ENCODE results near the gene NHERF2.

Gene NHERF2

GRCh38 chr16:2037115-2037514 lies 10.4 kb downstream of the NHERF2 start:
- no peaks in the 10 kb centered on the region for H3K9me3 ChIP-seq (ENCODE audit: insufficient read depth, low read depth, low read length)
- no peak overlapping the region for H2AFZ ChIP-seq (ENCODE audit: low read length)
- no peaks in the 10 kb centered on the region for H4K20me1 ChIP-seq (ENCODE audit: insufficient read depth, low read length, poor library complexity, severe bottlenecking)
- TF ChIP-seq, protein P1, sequence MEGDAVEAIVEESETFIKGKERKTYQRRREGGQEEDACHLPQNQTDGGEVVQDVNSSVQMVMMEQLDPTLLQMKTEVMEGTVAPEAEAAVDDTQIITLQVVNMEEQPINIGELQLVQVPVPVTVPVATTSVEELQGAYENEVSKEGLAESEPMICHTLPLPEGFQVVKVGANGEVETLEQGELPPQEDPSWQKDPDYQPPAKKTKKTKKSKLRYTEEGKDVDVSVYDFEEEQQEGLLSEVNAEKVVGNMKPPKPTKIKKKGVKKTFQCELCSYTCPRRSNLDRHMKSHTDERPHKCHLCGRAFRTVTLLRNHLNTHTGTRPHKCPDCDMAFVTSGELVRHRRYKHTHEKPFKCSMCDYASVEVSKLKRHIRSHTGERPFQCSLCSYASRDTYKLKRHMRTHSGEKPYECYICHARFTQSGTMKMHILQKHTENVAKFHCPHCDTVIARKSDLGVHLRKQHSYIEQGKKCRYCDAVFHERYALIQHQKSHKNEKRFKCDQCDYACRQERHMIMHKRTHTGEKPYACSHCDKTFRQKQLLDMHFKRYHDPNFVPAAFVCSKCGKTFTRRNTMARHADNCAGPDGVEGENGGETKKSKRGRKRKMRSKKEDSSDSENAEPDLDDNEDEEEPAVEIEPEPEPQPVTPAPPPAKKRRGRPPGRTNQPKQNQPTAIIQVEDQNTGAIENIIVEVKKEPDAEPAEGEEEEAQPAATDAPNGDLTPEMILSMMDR (conservative IDR thresholded peaks at IDR 0.05; ENCODE audit: low read length), result no peak
- no peak for TF ChIP-seq EZH2phosphoT487 (IDR thresholded peaks at IDR 0.05; ENCODE audit: borderline replicate concordance)
- H3K4me3 ChIP-seq (ENCODE audit: low read length, poor library complexity, severe bottlenecking), result no peak overlapping the region
- H3K9me2 ChIP-seq (replicated peaks; ENCODE audit: low read depth, low read length), result no peaks in the 10 kb centered on the region
- H3F3A ChIP-seq (ENCODE audit: low read depth), result no peaks in the 10 kb centered on the region
- H3K27me3 ChIP-seq (ENCODE audit: insufficient read depth, low read length, poor library complexity, severe bottlenecking), result no peaks in the 10 kb centered on the region
- no peak overlapping the region for H3K9ac ChIP-seq (ENCODE audit: low read depth, low read length, poor library complexity, severe bottlenecking)
- no peaks in the 10 kb centered on the region for H3K79me2 ChIP-seq (ENCODE audit: insufficient read depth, low read length)
- H3K36me3 ChIP-seq (ENCODE audit: insufficient read depth, low read length), result no peaks in the 10 kb centered on the region
- H3K4me1 ChIP-seq (ENCODE audit: insufficient read depth, low read length, poor library complexity, severe bottlenecking), result no peaks in the 10 kb centered on the region
- no peak overlapping the region for H3K4me2 ChIP-seq (ENCODE audit: low read depth, low read length, poor library complexity, severe bottlenecking)

- Histone ChIP-seq H3K27me3 (ENCODE audit: insufficient read depth, low read length, poor library complexity, severe bottlenecking) (no peaks in the 10 kb centered on the region), H3F3A (ENCODE audit: low read depth) (no peaks in the 10 kb centered on the region), H3K4me3 (ENCODE audit: low read length, poor library complexity, severe bottlenecking) (no peak overlapping the region), H3K9me2 (replicated peaks; ENCODE audit: low read depth, low read length) (no peaks in the 10 kb centered on the region), H3K9me3 (ENCODE audit: insufficient read depth, low read depth, low read length) (no peaks in the 10 kb centered on the region), H3K9ac (ENCODE audit: low read depth, low read length, poor library complexity, severe bottlenecking) (no peak overlapping the region), H2AFZ (ENCODE audit: low read length) (no peak overlapping the region), H3K4me1 (ENCODE audit: insufficient read depth, low read length, poor library complexity, severe bottlenecking) (no peaks in the 10 kb centered on the region), H3K36me3 (ENCODE audit: insufficient read depth, low read length) (no peaks in the 10 kb centered on the region), H3K4me2 (ENCODE audit: low read depth, low read length, poor library complexity, severe bottlenecking) (no peak overlapping the region), H4K20me1 (ENCODE audit: insufficient read depth, low read length, poor library complexity, severe bottlenecking) (no peaks in the 10 kb centered on the region), H3K79me2 (ENCODE audit: insufficient read depth, low read length) (no peaks in the 10 kb centered on the region)
- TF ChIP-seq EZH2phosphoT487 (IDR thresholded peaks at IDR 0.05; ENCODE audit: borderline replicate concordance), result no peak
- TF ChIP-seq, protein P1 (conservative IDR thresholded peaks at IDR 0.05; ENCODE audit: low read length), result no peak
Observed at GRCh38 chr16:2037647-2038381, 11.1 kb downstream of the NHERF2 start.

- no peak overlapping the region for H3K4me3 ChIP-seq (ENCODE audit: low read length, poor library complexity, severe bottlenecking)
- no peak overlapping the region for H3K9ac ChIP-seq (ENCODE audit: low read depth, low read length, poor library complexity, severe bottlenecking)
- no peaks in the 10 kb centered on the region for H3K79me2 ChIP-seq (ENCODE audit: insufficient read depth, low read length)
- H4K20me1 ChIP-seq (ENCODE audit: insufficient read depth, low read length, poor library complexity, severe bottlenecking), result no peaks in the 10 kb centered on the region
- H3F3A ChIP-seq (ENCODE audit: low read depth), result no peaks in the 10 kb centered on the region
- no peaks in the 10 kb centered on the region for H3K27me3 ChIP-seq (ENCODE audit: insufficient read depth, low read length, poor library complexity, severe bottlenecking)
- TF ChIP-seq EZH2phosphoT487 (IDR thresholded peaks at IDR 0.05; ENCODE audit: borderline replicate concordance), result no peak
- TF ChIP-seq, protein P1 (conservative IDR thresholded peaks at IDR 0.05; ENCODE audit: low read length), result no peak
- H3K4me1 ChIP-seq (ENCODE audit: insufficient read depth, low read length, poor library complexity, severe bottlenecking), result no peaks in the 10 kb centered on the region
- no peaks in the 10 kb centered on the region for H3K9me3 ChIP-seq (ENCODE audit: insufficient read depth, low read depth, low read length)
- no peak overlapping the region for H2AFZ ChIP-seq (ENCODE audit: low read length)
- H3K4me2 ChIP-seq (ENCODE audit: low read depth, low read length, poor library complexity, severe bottlenecking), result no peak overlapping the region
- no peaks in the 10 kb centered on the region for H3K9me2 ChIP-seq (replicated peaks; ENCODE audit: low read depth, low read length)
- H3K36me3 ChIP-seq (ENCODE audit: insufficient read depth, low read length), result no peaks in the 10 kb centered on the region
Observed at GRCh38 chr16:2038382-2039231, 11.9 kb downstream of the NHERF2 start.

Measured in Loucy (cell line).